NCI-H82 treated with DMSO at 0.1 percent for 48 hours (cell line): ENCODE results near the gene SEMA4D.
A peak's percentile ranks its signal among the peaks of the same experiment; 100 is the strongest.

Experiments
- DNase-seq: peaks from one replicate; lab custom pipeline; 2025; ENCODE audit not compliant: unreplicated experiment; lab: John Stamatoyannopoulos, UW

Gene SEMA4D

GRCh38 chr9:89329917-89330316 is 168.0 kb downstream of the SEMA4D start:
- DNase-seq = no peak

DNA sequence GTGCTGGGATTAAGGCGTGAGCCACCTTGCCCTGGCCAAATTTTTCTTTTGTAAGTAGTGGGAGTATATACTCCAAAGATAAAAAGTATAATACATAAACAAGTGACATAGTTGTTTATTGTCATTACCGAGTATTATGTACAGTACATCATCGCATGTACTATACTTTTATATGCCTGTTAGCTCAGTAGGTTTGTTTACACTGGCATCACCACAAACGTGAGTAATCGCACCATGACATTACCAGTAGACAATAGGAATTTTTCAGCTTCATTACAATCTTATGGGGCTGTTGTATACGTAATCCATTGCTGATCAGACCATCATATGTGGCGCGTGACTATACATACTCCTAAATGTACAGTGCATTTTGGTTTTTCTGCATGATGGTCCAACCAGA is 169.8 kb downstream of the SEMA4D start:
- no peak for DNase-seq

DNA sequence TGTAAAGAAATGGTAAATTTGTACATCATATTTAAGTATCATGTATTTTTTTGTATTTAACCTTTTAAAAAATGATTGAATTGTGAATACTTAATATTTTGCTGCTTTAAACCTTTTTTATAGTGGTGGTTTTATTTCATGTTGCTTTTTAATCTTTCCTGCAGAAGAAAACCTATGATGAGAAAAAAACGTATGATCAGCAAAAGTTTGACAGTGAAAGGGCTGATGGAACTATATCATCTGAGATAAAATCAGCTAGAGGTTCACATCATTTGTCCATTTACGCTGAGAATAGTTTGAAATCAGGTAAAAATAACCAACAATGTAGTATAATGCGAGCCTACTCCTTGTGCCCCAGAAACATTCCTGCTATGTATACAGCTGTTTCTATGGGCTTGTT is 172.2 kb downstream of the SEMA4D start:
- no peak for DNase-seq

DNA sequence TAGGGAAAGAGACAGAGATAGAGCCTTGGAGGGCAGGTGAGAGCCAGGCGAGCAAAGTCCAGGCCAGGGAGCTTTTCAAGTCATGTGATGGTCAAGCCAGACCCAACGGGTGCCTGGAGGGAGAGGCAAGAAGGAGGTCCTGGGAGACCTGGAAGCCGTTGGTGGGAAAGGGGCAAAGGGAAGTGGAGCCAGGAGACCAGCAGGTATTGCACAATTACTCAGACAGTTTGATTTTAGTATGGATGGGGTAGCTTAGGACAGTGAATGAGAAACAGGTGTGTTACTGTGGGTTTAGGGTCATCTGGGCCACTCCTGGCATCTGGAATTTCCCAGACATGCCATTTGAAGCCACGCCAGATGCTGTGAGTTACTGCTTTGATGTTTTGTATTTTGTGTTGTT is 174.5 kb downstream of the SEMA4D start:
- DNase-seq = no peak

DNA sequence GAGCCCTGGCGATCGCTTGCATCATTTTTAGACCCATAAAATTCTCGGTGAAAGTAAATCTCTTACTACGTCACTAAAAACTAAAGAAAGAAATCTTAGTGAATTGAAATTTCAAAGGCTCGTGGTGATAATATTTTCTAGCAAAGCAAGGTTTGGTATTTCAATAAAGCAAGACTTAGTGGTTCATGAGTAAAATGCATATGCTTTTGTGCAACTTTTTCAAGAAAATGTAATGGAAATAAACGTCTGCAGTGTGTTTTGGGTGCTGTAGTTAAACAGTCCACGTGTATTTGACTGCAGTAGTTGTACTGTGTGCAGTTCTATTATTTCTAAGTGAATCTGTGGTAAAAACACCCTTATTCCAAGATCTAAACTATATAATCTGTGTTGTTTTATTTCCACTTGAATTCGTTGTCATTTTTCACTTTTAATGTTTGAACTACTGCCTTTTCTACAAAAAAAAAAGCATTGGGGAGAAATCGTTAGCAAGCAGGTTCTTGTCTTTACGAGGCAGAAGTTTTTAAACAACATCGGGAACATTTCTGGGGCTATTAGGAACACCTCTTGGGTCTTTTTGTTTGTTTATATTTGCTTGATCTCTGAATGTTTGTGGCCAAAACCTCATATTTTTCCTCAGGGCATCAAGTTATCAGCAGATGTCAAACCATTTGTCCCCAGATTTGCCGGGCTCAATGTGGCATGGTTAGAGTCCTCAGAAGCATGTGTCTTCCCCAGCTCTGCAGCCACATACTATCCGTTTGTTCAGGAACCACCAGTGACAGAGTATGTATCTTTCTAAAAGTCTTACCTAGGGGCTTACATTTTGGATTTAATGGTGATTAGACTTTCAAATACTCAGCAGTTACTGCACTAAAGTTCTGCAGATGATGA is 178.7 kb downstream of the SEMA4D start:
- no peak for DNase-seq

- DNase-seq = peak; percentile 85
Observed at GRCh38 chr9:89318123-89319014, 179.5 kb downstream of the SEMA4D start, which contains the start of gene SECISBP2. SECISBP2 (plus strand) TSS chr9:89318500; CDS start chr9:89318577, 77 bp downstream.

- DNase-seq = no peak
Observed at GRCh38 chr9:89317282-89317681, 180.6 kb downstream of the SEMA4D start.

- DNase-seq = no peak
Observed at GRCh38 chr9:89315482-89315881, 182.4 kb downstream of the SEMA4D start.

- no peak for DNase-seq
Observed at GRCh38 chr9:89314955-89315354, 183.0 kb downstream of the SEMA4D start.

DNA sequence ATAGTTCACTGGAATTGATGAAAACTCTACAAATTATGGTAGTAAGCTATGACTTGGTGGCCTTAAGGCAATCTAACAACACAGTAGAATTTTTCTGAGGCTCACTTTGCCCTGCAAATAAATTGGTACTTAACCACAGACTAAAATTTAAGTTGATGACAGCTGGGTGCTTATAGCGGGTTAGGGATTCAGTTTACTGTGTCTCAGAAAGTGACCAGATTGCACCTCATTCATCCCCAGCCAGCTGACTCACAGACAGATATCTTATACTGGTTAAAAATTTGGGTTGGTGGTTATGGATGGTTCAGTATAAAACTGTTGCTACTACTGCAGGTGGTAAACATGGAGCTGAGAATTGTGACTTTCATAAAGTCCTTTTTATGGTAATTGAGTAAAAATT is 184.1 kb downstream of the SEMA4D start:
- no peak for DNase-seq

GRCh38 chr9:89312222-89312571 is 185.7 kb downstream of the SEMA4D start:
- DNase-seq = no peak

DNA sequence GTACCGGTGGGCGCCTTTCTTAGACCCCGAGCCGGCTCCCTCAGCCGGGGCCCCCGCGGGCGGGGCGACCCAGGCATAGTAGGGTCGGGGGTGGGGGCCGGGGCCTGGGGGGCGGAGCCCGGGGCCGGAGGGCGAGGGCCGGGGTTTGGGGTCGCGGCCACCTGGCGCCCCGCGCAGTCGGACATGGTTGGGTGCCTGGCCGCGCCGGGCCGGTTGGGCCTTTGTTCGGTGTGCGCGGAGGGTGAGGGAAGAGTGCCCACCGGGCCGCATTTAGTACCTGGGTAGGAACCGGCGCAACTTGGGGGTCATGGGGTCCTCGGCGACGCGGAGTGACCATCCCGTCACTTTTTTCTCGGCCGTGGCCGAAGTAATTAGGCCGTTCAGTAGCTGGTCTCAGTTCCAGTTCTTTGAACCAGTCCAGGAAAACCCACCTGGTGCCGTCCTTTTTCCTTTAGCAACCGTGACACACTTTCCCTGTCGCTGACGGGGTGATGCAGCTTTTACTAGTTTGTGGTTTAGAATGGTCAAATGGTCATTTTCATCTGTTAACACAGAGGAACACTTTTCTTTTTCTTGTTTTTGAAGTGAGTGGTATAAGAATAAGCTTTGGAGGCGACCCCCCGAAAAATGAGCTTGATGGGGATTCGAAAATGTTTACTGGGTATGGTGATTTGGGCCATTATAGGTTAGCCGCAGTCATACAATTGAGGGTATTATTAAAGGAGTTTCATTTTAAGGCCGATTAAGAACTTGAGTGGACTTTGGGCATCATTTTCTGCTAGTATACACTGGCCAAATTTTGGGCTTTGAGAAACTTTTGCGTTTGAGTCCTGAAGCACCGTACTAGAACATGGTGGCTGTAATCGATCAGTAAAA is 186.3 kb downstream of the SEMA4D start:
- DNase-seq = no peak
